Measurements from ENCODE around the gene PACRG.

GRCh38 chr6:163083141-163083540, 355.4 kb downstream of the PACRG start:
- no peak for TF ChIP-seq CTCF (IDR thresholded peaks at IDR 0.05)
- TF ChIP-seq POLR2A (IDR thresholded peaks at IDR 0.05): no peak
- TF ChIP-seq POLR2AphosphoS5 (IDR thresholded peaks at IDR 0.05): no peak
